ENCODE measurements around the gene IFNA7.
"Not testable (repeated sequence)": the region's sequence is repeated elsewhere in the genome, so short reads cannot be mapped to it uniquely, and the experiment has no call there.

DNA sequence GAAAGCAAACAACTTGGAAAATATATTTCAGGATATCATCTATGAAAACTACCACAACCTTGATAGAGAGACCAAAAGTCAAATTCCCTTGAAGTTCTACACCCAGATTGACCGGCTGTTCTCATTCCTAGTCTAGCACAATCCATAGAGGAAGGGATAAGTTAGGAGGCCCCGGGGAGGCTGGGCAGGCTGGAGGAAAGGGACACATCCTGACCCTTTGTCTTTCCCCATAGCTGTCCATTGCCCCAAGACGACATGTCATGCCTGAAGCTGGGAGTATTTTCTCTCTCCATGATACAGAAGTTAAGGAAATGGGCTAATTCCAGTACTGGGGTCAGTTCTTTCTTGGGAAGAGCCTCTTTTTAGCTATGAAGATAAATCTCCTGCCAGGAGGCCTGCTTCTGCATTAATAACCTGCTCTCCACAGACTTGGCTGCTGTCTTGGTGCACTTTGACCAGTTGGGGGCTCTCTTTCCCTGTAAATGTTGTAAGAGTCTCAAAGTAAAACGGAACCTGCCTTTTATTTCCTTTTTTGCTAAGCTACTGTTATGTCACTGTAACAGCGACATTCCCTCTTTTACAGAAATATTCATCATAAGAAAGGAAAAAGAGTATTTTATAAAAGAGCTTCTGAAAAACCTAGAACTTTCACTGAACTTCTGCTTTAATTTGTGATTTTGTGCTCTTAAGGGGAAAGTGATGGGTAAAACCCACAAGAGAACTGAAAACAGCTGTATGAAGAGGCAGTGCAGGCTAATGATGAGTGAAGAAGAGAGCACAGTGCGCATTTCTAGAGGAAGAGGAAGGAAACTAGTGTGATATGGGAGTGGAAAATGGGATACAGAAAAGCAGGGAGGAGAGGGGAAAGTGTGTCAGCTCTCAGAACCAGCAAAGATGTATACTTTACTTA lies 6.9 kb downstream of the IFNA7 start:
- TF ChIP-seq, protein P1, sequence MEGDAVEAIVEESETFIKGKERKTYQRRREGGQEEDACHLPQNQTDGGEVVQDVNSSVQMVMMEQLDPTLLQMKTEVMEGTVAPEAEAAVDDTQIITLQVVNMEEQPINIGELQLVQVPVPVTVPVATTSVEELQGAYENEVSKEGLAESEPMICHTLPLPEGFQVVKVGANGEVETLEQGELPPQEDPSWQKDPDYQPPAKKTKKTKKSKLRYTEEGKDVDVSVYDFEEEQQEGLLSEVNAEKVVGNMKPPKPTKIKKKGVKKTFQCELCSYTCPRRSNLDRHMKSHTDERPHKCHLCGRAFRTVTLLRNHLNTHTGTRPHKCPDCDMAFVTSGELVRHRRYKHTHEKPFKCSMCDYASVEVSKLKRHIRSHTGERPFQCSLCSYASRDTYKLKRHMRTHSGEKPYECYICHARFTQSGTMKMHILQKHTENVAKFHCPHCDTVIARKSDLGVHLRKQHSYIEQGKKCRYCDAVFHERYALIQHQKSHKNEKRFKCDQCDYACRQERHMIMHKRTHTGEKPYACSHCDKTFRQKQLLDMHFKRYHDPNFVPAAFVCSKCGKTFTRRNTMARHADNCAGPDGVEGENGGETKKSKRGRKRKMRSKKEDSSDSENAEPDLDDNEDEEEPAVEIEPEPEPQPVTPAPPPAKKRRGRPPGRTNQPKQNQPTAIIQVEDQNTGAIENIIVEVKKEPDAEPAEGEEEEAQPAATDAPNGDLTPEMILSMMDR (conservative IDR thresholded peaks at IDR 0.05 in 1 of 2, IDR thresholded peaks at IDR 0.05 in 1 of 2; ENCODE audit: low read depth in 1 of 2, low read length in 2 of 2): peak; percentile 42 to 56
- not testable (repeated sequence) for TF ChIP-seq EZH2 (IDR thresholded peaks at IDR 0.05; ENCODE audit: low read length, missing control alignments)
